K562 (cell line): ENCODE data around the gene NUDT6. TPM values are rescaled to one million over a fixed set of nuclear protein-coding genes. Genes with fewer than 3 reads are reported as not detected.

ENCODE experiments used
- GTF2F1 ChIP-seq: IDR thresholded peaks from 2 replicates; pipeline ENCODE4 v1.6.1; 2011; ENCODE audit warnings: low read depth, low read length, improper control_type of control experiment
- ILK ChIP-seq: fragments of 450-650 bp; IDR thresholded peaks from 2 replicates; pipeline ENCODE4 v1.6.1; 2016; ENCODE audit warnings: missing genetic modification characterization, low read depth, mild to moderate bottlenecking, missing compliant biosample characterization, moderate library complexity, borderline replicate concordance
- ZNF23 ChIP-seq: fragments of 250-450 bp; sonication (Bioruptor Pico); IDR thresholded peaks from 2 replicates; pipeline ENCODE4 v1.4.0; 2020; ENCODE audit warnings: mild to moderate bottlenecking
- ZNF407 ChIP-seq: fragments of 450-650 bp; IDR thresholded peaks from 2 replicates; pipeline ENCODE4 v1.6.1; 2016; ENCODE audit warnings: low read depth
- ZNF780A ChIP-seq: fragments of 250-450 bp; sonication (Bioruptor Pico); IDR thresholded peaks from 2 replicates; pipeline ENCODE4 v1.5.0; 2021; ENCODE audit warnings: mild to moderate bottlenecking
- polyA plus RNA-seq, 8 experiments: library from polyadenylated mRNA; depleted of rRNA in 4 of 8; stranded (reverse) in 5 of 8; unstranded in 3 of 8; fragments of >200 nt; fragmentation: Nextera tagmentation in 2 of 8; fragmentation: Illumina TruSeq in 1 of 8; extraction: Ambion mirVana in 2 of 8; extraction: Trizol in 1 of 8; gene quantifications; 2 replicates each; pipeline versions ENCODE4 v1.2.1 to v1.2.3, GENCODE V29; 2011 to 2014; ENCODE audit warnings: inconsistent platforms in 1 of 8, missing spikeins in 1 of 8
- total RNA-seq, 7 experiments: library from RNA; depleted of rRNA in 6 of 7; stranded (reverse); fragments of >200 nt in 6 of 7; fragmentation: Illumina TruSeq in 2 of 7; extraction: Trizol in 2 of 7; gene quantifications; 2 replicates each; pipeline versions ENCODE4 v1.2.1 to v1.2.3, GENCODE V29; 2011 to 2021; ENCODE audit warnings: low replicate concordance in 1 of 7
- TF ChIP-seq, protein P1 (sequence below): fragments of 250-450 bp; sonication (Bioruptor Pico); IDR thresholded peaks from 2 replicates; pipeline ENCODE4 v1.4.0; 2020; ENCODE audit warnings: borderline replicate concordance
- TF ChIP-seq, protein P2 (sequence below): fragments of 200-800 bp; sonication (Bioruptor generic); IDR thresholded peaks from 2 replicates; pipeline ENCODE4 v1.6.1; 2016; ENCODE audit warnings: missing genetic modification characterization, missing compliant biosample characterization

Gene NUDT6
- total and polyA plus RNA-seq, 9 of the 15 experiments (the other 6 are each of a cell fraction or from before 2014, with no cell fraction given) = 9.4 to 18.1 (median 13.4) TPM

GRCh38 chr4:122903766-122904288 lies 18.6 kb downstream of the NUDT6 start (continued):
- TF ChIP-seq ILK (no peak), ZNF780A (CRISPR knock-in tag) (no peak), ZNF23 (CRISPR knock-in tag) (no peak), ZNF407 (no peak), GTF2F1 (no peak)
- TF ChIP-seq, protein P1, sequence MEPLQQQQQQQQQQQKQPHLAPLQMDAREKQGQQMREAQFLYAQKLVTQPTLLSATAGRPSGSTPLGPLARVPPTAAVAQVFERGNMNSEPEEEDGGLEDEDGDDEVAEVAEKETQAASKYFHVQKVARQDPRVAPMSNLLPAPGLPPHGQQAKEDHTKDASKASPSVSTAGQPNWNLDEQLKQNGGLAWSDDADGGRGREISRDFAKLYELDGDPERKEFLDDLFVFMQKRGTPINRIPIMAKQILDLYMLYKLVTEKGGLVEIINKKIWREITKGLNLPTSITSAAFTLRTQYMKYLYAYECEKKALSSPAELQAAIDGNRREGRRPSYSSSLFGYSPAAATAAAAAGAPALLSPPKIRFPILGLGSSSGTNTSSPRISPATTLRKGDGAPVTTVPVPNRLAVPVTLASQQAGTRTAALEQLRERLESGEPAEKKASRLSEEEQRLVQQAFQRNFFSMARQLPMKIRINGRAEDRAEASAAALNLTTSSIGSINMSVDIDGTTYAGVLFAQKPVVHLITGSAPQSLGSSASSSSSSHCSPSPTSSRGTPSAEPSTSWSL (CRISPR knock-in tag) = no peak
- TF ChIP-seq, protein P2, sequence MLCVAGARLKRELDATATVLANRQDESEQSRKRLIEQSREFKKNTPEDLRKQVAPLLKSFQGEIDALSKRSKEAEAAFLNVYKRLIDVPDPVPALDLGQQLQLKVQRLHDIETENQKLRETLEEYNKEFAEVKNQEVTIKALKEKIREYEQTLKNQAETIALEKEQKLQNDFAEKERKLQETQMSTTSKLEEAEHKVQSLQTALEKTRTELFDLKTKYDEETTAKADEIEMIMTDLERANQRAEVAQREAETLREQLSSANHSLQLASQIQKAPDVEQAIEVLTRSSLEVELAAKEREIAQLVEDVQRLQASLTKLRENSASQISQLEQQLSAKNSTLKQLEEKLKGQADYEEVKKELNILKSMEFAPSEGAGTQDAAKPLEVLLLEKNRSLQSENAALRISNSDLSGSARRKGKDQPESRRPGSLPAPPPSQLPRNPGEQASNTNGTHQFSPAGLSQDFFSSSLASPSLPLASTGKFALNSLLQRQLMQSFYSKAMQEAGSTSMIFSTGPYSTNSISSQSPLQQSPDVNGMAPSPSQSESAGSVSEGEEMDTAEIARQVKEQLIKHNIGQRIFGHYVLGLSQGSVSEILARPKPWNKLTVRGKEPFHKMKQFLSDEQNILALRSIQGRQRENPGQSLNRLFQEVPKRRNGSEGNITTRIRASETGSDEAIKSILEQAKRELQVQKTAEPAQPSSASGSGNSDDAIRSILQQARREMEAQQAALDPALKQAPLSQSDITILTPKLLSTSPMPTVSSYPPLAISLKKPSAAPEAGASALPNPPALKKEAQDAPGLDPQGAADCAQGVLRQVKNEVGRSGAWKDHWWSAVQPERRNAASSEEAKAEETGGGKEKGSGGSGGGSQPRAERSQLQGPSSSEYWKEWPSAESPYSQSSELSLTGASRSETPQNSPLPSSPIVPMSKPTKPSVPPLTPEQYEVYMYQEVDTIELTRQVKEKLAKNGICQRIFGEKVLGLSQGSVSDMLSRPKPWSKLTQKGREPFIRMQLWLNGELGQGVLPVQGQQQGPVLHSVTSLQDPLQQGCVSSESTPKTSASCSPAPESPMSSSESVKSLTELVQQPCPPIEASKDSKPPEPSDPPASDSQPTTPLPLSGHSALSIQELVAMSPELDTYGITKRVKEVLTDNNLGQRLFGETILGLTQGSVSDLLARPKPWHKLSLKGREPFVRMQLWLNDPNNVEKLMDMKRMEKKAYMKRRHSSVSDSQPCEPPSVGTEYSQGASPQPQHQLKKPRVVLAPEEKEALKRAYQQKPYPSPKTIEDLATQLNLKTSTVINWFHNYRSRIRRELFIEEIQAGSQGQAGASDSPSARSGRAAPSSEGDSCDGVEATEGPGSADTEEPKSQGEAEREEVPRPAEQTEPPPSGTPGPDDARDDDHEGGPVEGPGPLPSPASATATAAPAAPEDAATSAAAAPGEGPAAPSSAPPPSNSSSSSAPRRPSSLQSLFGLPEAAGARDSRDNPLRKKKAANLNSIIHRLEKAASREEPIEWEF (CRISPR knock-in tag) = no peak
